HepG2 (cell line): ENCODE data around the gene PRSS22. TPM values are rescaled to one million over a fixed set of nuclear protein-coding genes. Genes with fewer than 3 reads are reported as not detected.

ENCODE experiments used
- ARHGAP35 ChIP-seq: sonication (generic); formaldehyde crosslinking; IDR thresholded peaks from 2 replicates; pipeline ENCODE4 v1.9.0; 2022; ENCODE audit warnings: mild to moderate bottlenecking, inconsistent platforms, moderate library complexity, missing genetic modification reagents, borderline replicate concordance
- DNMT3B ChIP-seq: conservative IDR thresholded peaks from 2 replicates; pipeline ENCODE4 v1.6.1; 2016; ENCODE audit warnings: missing biosample characterization, control low read depth
- ELF1 ChIP-seq: sonication (generic); formaldehyde crosslinking; IDR thresholded peaks from 2 replicates; pipeline ENCODE4 v1.4.0; 2020; ENCODE audit warnings: missing genetic modification reagents
- GABPB1 ChIP-seq: IDR thresholded peaks from 2 replicates; pipeline ENCODE4 v1.6.1; 2016; ENCODE audit warnings: mild to moderate bottlenecking, missing genetic modification reagents, moderate library complexity, missing compliant biosample characterization
- GATAD2A ChIP-seq: IDR thresholded peaks from 2 replicates; pipeline ENCODE4 v1.6.1; 2016
- HNRNPL ChIP-seq: fragments of 200-400 bp; formaldehyde crosslinking; IDR thresholded peaks from 2 replicates; pipeline ENCODE4 v1.6.1; 2017; ENCODE audit warnings: mild to moderate bottlenecking, low read depth, low read length
- IKZF4 ChIP-seq: sonication (generic); formaldehyde crosslinking; IDR thresholded peaks from 2 replicates; pipeline ENCODE4 v1.5.1; 2020; ENCODE audit warnings: borderline replicate concordance, mild to moderate bottlenecking, low read depth, missing genetic modification reagents; ENCODE audit errors: not compliant biosample characterization
- MATR3 ChIP-seq: sonication (generic); formaldehyde crosslinking; IDR thresholded peaks from 2 replicates; pipeline ENCODE4 v1.4.0; 2020; ENCODE audit warnings: missing genetic modification reagents
- NCOA5 ChIP-seq: sonication (generic); formaldehyde crosslinking; IDR thresholded peaks from 2 replicates; pipeline ENCODE4 v1.4.0; 2020; ENCODE audit warnings: missing genetic modification reagents
- NR2F2 ChIP-seq: IDR thresholded peaks from 2 replicates; pipeline ENCODE4 v1.6.1; 2012; ENCODE audit warnings: low read depth, inconsistent platforms, borderline replicate concordance
- RXRA ChIP-seq: sonication (generic); formaldehyde crosslinking; IDR thresholded peaks from 2 replicates; pipeline ENCODE4 v1.5.1; 2020; ENCODE audit warnings: missing genetic modification reagents
- TMF1 ChIP-seq: sonication (generic); formaldehyde crosslinking; IDR thresholded peaks from 2 replicates; pipeline ENCODE4 v1.8.1; 2022; ENCODE audit warnings: low read depth, missing genetic modification reagents
- U2AF2 ChIP-seq: fragments of 200-400 bp; formaldehyde crosslinking; IDR thresholded peaks from 2 replicates; pipeline ENCODE4 v1.6.1; 2017; ENCODE audit warnings: low read depth, mild to moderate bottlenecking, low read length
- ZFX ChIP-seq: sonication (generic); formaldehyde crosslinking; IDR thresholded peaks from 2 replicates; pipeline ENCODE4 v1.4.0; 2020; ENCODE audit warnings: mild to moderate bottlenecking, low read depth, missing genetic modification reagents, moderate library complexity
- ZNF274 ChIP-seq: sonication (generic); formaldehyde crosslinking; IDR thresholded peaks from 2 replicates; pipeline ENCODE4 v1.5.1; 2020; ENCODE audit warnings: mild to moderate bottlenecking, missing genetic modification reagents
- ZNF329 ChIP-seq: sonication (generic); formaldehyde crosslinking; IDR thresholded peaks from 2 replicates; pipeline ENCODE4 v1.9.0; 2021; ENCODE audit warnings: low read depth, mild to moderate bottlenecking, missing genetic modification reagents
- ZNF510 ChIP-seq: sonication (generic); formaldehyde crosslinking; IDR thresholded peaks from 2 replicates; pipeline ENCODE4 v1.4.0; 2020; ENCODE audit warnings: low read depth, mild to moderate bottlenecking, missing genetic modification reagents
- ZNF589 ChIP-seq: sonication (generic); formaldehyde crosslinking; conservative IDR thresholded peaks from 2 replicates; pipeline ENCODE4 v1.8.0; 2022; ENCODE audit warnings: mild to moderate bottlenecking, moderate library complexity, missing genetic modification reagents
- ZNF747 ChIP-seq: sonication (generic); formaldehyde crosslinking; IDR thresholded peaks from 2 replicates; pipeline ENCODE4 v1.8.1; 2023; ENCODE audit warnings: missing genetic modification reagents, mild to moderate bottlenecking, borderline replicate concordance
- ZNF772 ChIP-seq: sonication (generic); formaldehyde crosslinking; IDR thresholded peaks from 2 replicates; pipeline ENCODE4 v1.5.0; 2020; ENCODE audit warnings: mild to moderate bottlenecking, missing genetic modification reagents
- polyA plus RNA-seq, 8 experiments: library from polyadenylated mRNA; depleted of rRNA in 3 of 8; stranded (reverse) in 7 of 8; unstranded in 1 of 8; fragments of >200 nt; fragmentation: Illumina TruSeq in 4 of 8; extraction: Trizol in 4 of 8; gene quantifications; 2 replicates each; pipeline versions ENCODE4 v1.2.1 to v1.2.3, GENCODE V29; 2011 to 2016; ENCODE audit warnings: low read depth in 4 of 8, missing spikeins in 1 of 8, mixed read lengths in 1 of 8; ENCODE audit not compliant: insufficient read depth in 1 of 8
- total RNA-seq, 5 experiments: library from RNA; depleted of rRNA; stranded (reverse); fragments of >200 nt; fragmentation: Illumina TruSeq; extraction: Trizol; gene quantifications; 2 replicates each; pipeline ENCODE4 v1.2.3, GENCODE V29; 2016; ENCODE audit warnings: low read depth in 1 of 5
- TF ChIP-seq, protein P1 (sequence below): sonication (generic); formaldehyde crosslinking; IDR thresholded peaks from 2 replicates; pipeline ENCODE4; 2020; ENCODE audit warnings: missing genetic modification reagents, mild to moderate bottlenecking, borderline replicate concordance
- TF ChIP-seq, protein P2 (sequence below): sonication (generic); formaldehyde crosslinking; IDR thresholded peaks from 2 replicates; pipeline ENCODE4 v1.5.1; 2020; ENCODE audit warnings: mild to moderate bottlenecking, missing genetic modification reagents, borderline replicate concordance
- TF ChIP-seq, protein P3 (sequence below): sonication (generic); formaldehyde crosslinking; IDR thresholded peaks from 2 replicates; pipeline ENCODE4 v1.8.1; 2023; ENCODE audit warnings: mild to moderate bottlenecking, moderate library complexity, missing genetic modification reagents

Gene PRSS22
- total and polyA plus RNA-seq, 2 of the 13 experiments (the other 11 are each of a cell fraction or from before 2014, with no cell fraction given), result 0.24 to 0.32 TPM

DNA sequence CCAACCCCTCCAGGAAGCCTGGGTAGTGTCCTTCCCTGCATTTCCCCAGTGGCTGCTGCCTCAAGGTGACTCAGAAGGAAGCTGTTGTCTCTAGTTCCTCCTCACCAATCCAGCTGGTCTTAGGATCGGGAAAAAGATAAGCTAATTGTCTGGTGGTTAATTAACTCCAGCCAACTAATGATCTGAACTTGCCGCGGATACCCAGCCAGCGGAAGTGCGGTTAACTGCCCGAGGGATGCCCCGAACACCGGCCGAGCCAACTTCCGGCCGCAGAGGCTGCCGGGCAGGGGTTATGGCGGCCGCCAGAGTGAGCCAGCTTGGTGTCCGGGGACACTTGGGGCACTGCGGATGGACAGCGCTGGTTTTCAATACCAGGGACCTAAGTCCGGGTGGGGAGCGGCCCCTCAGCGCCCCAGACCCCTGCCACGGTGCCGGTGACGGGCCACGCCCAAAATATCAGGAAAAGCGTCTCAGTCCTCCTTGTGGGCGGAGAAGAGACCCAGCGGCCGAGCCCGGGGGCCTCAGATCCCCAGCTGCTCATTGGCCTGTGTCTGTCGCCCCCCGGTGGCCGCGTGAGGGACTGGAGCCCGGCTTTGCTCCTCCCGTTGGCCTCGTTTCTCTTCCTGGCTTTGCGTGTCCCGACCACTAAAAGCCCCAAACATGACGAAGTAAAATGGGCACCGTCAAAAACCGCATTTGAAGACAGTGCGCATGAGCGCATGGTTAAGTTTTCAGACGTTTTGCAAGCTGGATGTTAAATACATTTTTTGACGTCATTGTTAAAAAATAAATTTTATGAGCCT, 10.2 kb upstream of the PRSS22 start (continued):
- TF ChIP-seq, protein P1, sequence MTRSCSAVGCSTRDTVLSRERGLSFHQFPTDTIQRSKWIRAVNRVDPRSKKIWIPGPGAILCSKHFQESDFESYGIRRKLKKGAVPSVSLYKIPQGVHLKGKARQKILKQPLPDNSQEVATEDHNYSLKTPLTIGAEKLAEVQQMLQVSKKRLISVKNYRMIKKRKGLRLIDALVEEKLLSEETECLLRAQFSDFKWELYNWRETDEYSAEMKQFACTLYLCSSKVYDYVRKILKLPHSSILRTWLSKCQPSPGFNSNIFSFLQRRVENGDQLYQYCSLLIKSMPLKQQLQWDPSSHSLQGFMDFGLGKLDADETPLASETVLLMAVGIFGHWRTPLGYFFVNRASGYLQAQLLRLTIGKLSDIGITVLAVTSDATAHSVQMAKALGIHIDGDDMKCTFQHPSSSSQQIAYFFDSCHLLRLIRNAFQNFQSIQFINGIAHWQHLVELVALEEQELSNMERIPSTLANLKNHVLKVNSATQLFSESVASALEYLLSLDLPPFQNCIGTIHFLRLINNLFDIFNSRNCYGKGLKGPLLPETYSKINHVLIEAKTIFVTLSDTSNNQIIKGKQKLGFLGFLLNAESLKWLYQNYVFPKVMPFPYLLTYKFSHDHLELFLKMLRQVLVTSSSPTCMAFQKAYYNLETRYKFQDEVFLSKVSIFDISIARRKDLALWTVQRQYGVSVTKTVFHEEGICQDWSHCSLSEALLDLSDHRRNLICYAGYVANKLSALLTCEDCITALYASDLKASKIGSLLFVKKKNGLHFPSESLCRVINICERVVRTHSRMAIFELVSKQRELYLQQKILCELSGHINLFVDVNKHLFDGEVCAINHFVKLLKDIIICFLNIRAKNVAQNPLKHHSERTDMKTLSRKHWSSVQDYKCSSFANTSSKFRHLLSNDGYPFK (CRISPR knock-in tag), result peak; percentile 87
- TF ChIP-seq U2AF2 (no peak), ZNF747 (peak; percentile 97), ZNF274 (CRISPR knock-in tag) (peak; percentile 69), ZFX (CRISPR knock-in tag) (peak; percentile 89), IKZF4 (CRISPR knock-in tag) (peak; percentile 58), GABPB1 (peak; percentile 99), RXRA (CRISPR knock-in tag) (peak; percentile 82), ZNF329 (CRISPR knock-in tag) (peak; percentile 69; the same call in 1 of the 2 replicates), DNMT3B (CRISPR knock-in tag) (no peak), ELF1 (CRISPR knock-in tag) (peak; percentile 73), TMF1 (CRISPR knock-in tag) (0 out of 2 replicates have a peak, but pooled peaks have one; percentile 69), GATAD2A (CRISPR knock-in tag) (peak; percentile 52; the same call in 1 of the 2 replicates), NR2F2 (peak; percentile 46; the same call in 1 of the 2 replicates), ARHGAP35 (CRISPR knock-in tag) (peak; percentile 90; the same call in 1 of the 2 replicates), ZNF510 (no peak; the same call in 1 of the 2 replicates), ZNF589 (0 out of 2 replicates have a peak, but pooled peaks have one; percentile 71), ZNF772 (CRISPR knock-in tag) (peak; percentile 96), HNRNPL (peak; percentile 69; the same call in 1 of the 2 replicates), NCOA5 (CRISPR knock-in tag) (no peak), MATR3 (no peak)
- TF ChIP-seq, protein P2, sequence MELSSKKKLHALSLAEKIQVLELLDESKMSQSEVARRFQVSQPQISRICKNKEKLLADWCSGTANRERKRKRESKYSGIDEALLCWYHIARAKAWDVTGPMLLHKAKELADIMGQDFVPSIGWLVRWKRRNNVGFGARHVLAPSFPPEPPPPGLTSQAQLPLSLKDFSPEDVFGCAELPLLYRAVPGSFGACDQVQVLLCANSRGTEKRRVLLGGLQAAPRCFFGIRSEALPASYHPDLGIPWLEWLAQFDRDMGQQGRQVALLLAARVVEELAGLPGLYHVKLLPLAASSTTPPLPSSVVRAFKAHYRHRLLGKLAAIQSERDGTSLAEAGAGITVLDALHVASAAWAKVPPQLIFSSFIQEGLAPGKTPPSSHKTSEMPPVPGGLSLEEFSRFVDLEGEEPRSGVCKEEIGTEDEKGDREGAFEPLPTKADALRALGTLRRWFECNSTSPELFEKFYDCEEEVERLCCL (CRISPR knock-in tag), result 0 out of 2 replicates have a peak, but pooled peaks have one; percentile 73
- TF ChIP-seq, protein P3, sequence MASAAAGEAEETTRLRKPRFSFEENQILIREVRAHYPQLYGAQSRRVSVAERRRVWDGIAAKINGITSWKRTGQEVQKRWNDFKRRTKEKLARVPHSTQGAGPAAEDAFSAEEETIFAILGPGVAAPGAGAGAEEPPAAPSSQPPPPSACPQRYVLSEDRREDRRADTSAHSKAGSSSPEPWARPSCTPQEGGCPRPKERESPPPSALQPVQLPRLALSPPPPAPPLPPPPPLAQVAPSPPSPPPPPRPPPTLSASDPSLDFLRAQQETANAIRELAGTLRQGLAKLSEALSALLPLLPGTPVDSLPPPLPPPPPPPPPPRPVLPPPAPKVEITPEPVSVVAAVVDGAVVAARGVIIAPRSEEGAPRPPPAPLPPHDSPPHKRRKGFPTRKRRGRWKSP (CRISPR knock-in tag), result peak; percentile 52; the same call in 1 of the 2 replicates
